Smooth muscle cell (in vitro differentiated cells): ENCODE measurements around the gene CLP1. TPM values are rescaled to one million over a fixed set of nuclear protein-coding genes. Genes with fewer than 3 reads are reported as not detected.

Experiments
- DNase-seq: peaks from one replicate; lab custom pipeline; 2025; ENCODE audit not compliant: unreplicated experiment; lab: John Stamatoyannopoulos, UW
- H2AFZ ChIP-seq: fragments of 200-600 bp; sonication (generic); 2 replicates; pipeline ENCODE4 v1.6.0; 2016; ENCODE audit warnings: antibody characterized with exemption, low read depth, mild to moderate bottlenecking
- H3F3A ChIP-seq: fragments of 200-600 bp; sonication (generic); 2 replicates; pipeline ENCODE4 v1.6.0; 2017; ENCODE audit warnings: antibody characterized with exemption, low read depth
- H3K27ac ChIP-seq: fragments of 200-600 bp; sonication (generic); 2 replicates; pipeline ENCODE4 v1.5.1; 2016; ENCODE audit warnings: low read depth, mild to moderate bottlenecking
- H3K27me3 ChIP-seq: fragments of 200-600 bp; sonication (generic); 2 replicates; pipeline ENCODE4 v1.6.1; 2016; ENCODE audit warnings: low read depth, mild to moderate bottlenecking
- H3K36me3 ChIP-seq: fragments of 200-600 bp; sonication (generic); 2 replicates; pipeline ENCODE4 v1.5.1; 2016; ENCODE audit warnings: low read depth
- H3K4me1 ChIP-seq: fragments of 200-600 bp; sonication (generic); 2 replicates; pipeline ENCODE4 v1.5.1; 2016; ENCODE audit warnings: low read depth
- H3K4me2 ChIP-seq: fragments of 200-600 bp; sonication (generic); 2 replicates; pipeline ENCODE4 v1.6.0; 2016; ENCODE audit warnings: mild to moderate bottlenecking
- H3K4me3 ChIP-seq: fragments of 200-600 bp; sonication (generic); 2 replicates; pipeline ENCODE4 v1.5.1; 2016; ENCODE audit warnings: mild to moderate bottlenecking
- H3K79me2 ChIP-seq: fragments of 200-600 bp; sonication (generic); 2 replicates; pipeline ENCODE4 v1.6.0; 2016; ENCODE audit warnings: low read depth, mild to moderate bottlenecking
- H3K9ac ChIP-seq: fragments of 200-600 bp; sonication (generic); 2 replicates; pipeline ENCODE4 v1.6.0; 2016; ENCODE audit warnings: low read depth
- H3K9me3 ChIP-seq: fragments of 200-600 bp; sonication (generic); replicated peaks from 2 replicates; pipeline ENCODE4 v1.5.1; 2016; ENCODE audit warnings: low read depth
- H4K20me1 ChIP-seq: fragments of 200-600 bp; sonication (generic); 2 replicates; pipeline ENCODE4 v1.6.0; 2016; ENCODE audit warnings: low read depth
- WGBS: methylation state at CpG from one replicate; pipeline ENCODE4 v1.1.7; 2016; ENCODE audit warnings: low lambda C conversion rate; 5-methylcytosine and 5-hydroxymethylcytosine counted together
- polyA plus RNA-seq: library from polyadenylated mRNA; unstranded; fragments of >200 nt; fragmentation: Nextera tagmentation; extraction: Ambion mirVana; gene quantifications from 2 replicates; pipeline ENCODE4 v1.2.1, GENCODE V29; 2016
- total RNA-seq: library from RNA; depleted of rRNA; stranded (reverse); fragments of >200 nt; gene quantifications from 2 replicates; pipeline ENCODE4 v1.2.3, GENCODE V29; 2014
- TF ChIP-seq, protein P1 (sequence below): fragments of 200-600 bp; sonication (generic); IDR thresholded peaks from 2 replicates; pipeline ENCODE4 v1.5.1; 2017; ENCODE audit warnings: borderline replicate concordance, mild to moderate bottlenecking, antibody characterized with exemption; ENCODE audit not compliant: insufficient read depth, poor library complexity, severe bottlenecking

The CLP1 gene
- total and polyA plus RNA-seq, 2 experiments from 2014 or later, result 18.0 to 18.3 TPM

DNA sequence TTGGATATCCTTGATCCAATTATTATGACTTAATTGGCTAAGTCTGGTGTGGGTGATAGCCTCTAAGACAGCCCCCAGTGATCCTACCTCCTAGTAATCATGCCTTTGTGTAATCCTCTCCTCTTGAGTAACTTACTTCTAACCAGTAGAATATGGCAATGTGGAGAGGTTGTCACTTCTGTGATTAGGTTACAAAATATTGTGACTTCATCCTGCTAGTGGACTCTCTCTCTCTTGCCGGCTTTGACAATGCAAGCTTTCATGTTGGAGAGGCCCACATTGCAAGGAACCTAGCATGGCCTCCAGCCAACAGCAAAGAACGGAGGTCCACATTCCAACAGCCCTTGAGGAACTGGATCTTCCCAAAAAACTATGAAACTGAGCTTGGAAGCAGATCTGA, 27.4 kb upstream of the CLP1 start:
- Histone ChIP-seq H3K27me3 (no peaks in the 10 kb centered on the region), H4K20me1 (no peaks in the 10 kb centered on the region), H3F3A (no peaks in the 10 kb centered on the region), H3K79me2 (no peaks in the 10 kb centered on the region), H3K4me1 (no peaks in the 10 kb centered on the region), H3K36me3 (no peaks in the 10 kb centered on the region), H3K27ac (no peak overlapping the region), H3K4me2 (no peak overlapping the region), H3K9ac (no peak overlapping the region), H2AFZ (no peak overlapping the region), H3K4me3 (no peak overlapping the region), H3K9me3 (no peaks in the 10 kb centered on the region)
- 95% methylated on average over 2 of the region's 2 CpGs for WGBS
- TF ChIP-seq, protein P1, sequence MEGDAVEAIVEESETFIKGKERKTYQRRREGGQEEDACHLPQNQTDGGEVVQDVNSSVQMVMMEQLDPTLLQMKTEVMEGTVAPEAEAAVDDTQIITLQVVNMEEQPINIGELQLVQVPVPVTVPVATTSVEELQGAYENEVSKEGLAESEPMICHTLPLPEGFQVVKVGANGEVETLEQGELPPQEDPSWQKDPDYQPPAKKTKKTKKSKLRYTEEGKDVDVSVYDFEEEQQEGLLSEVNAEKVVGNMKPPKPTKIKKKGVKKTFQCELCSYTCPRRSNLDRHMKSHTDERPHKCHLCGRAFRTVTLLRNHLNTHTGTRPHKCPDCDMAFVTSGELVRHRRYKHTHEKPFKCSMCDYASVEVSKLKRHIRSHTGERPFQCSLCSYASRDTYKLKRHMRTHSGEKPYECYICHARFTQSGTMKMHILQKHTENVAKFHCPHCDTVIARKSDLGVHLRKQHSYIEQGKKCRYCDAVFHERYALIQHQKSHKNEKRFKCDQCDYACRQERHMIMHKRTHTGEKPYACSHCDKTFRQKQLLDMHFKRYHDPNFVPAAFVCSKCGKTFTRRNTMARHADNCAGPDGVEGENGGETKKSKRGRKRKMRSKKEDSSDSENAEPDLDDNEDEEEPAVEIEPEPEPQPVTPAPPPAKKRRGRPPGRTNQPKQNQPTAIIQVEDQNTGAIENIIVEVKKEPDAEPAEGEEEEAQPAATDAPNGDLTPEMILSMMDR, result no peak
- DNase-seq, result no peak

GRCh38 chr11:57632116-57632515, 25.4 kb upstream of the CLP1 start:
- peaks cover under 1% of the 10 kb centered on the region for H3K4me1 ChIP-seq

GRCh38 chr11:57633394-57634070, 24.0 kb upstream of the CLP1 start:
- no peaks in the 10 kb centered on the region for H3K36me3 ChIP-seq
- H3K9me3 ChIP-seq, result no peaks in the 10 kb centered on the region
- no peaks in the 10 kb centered on the region for H4K20me1 ChIP-seq
- no peak overlapping the region for H3K9ac ChIP-seq
- no peaks in the 10 kb centered on the region for H3K27me3 ChIP-seq
- H3K4me3 ChIP-seq, result no peak overlapping the region
- TF ChIP-seq, protein P1, result no peak
- no peak overlapping the region for H3K4me2 ChIP-seq
- H3K27ac ChIP-seq, result no peak overlapping the region
- H3K4me1 ChIP-seq, result peaks cover 9% of the 10 kb centered on the region
- WGBS, result 84% methylated on average over 6 of the region's 6 CpGs
- no peak for DNase-seq
- no peaks in the 10 kb centered on the region for H3F3A ChIP-seq
- no peak overlapping the region for H2AFZ ChIP-seq
- peaks cover 4% of the 10 kb centered on the region for H3K79me2 ChIP-seq

More at GRCh38 chr11:57632116-57632515, 25.4 kb upstream of the CLP1 start:
- H3K9ac ChIP-seq, result no peak overlapping the region
- WGBS, result 71% methylated on average over 5 of the region's 5 CpGs
- H3K4me2 ChIP-seq, result no peak overlapping the region
- no peak overlapping the region for H3K4me3 ChIP-seq
- H2AFZ ChIP-seq, result no peak overlapping the region
- no peaks in the 10 kb centered on the region for H3K9me3 ChIP-seq
- no peak overlapping the region for H3K27ac ChIP-seq
- H3K27me3 ChIP-seq, result no peaks in the 10 kb centered on the region
- no peaks in the 10 kb centered on the region for H3F3A ChIP-seq
- no peak for DNase-seq
- TF ChIP-seq, protein P1, result no peak
- no peaks in the 10 kb centered on the region for H3K36me3 ChIP-seq
- H4K20me1 ChIP-seq, result no peaks in the 10 kb centered on the region
- no peaks in the 10 kb centered on the region for H3K79me2 ChIP-seq

GRCh38 chr11:57634311-57634710, 23.3 kb upstream of the CLP1 start:
- H3K9me3 ChIP-seq, result no peaks in the 10 kb centered on the region
- no peaks in the 10 kb centered on the region for H3K36me3 ChIP-seq
- no peak overlapping the region for H3K27ac ChIP-seq
- H3K9ac ChIP-seq, result no peak overlapping the region
- H3K79me2 ChIP-seq, result peaks cover 11% of the 10 kb centered on the region
- peaks cover 2% of the 10 kb centered on the region for H4K20me1 ChIP-seq
- TF ChIP-seq, protein P1, result no peak
- H3F3A ChIP-seq, result no peaks in the 10 kb centered on the region
- H3K4me1 ChIP-seq, result peaks cover 9% of the 10 kb centered on the region
- H3K4me3 ChIP-seq, result no peak overlapping the region
- no peak for DNase-seq
- H2AFZ ChIP-seq, result no peak overlapping the region
- H3K4me2 ChIP-seq, result no peak overlapping the region
- H3K27me3 ChIP-seq, result no peaks in the 10 kb centered on the region
